CD4-positive, CD25-positive, alpha-beta regulatory T cell (primary cell): ENCODE data around the gene ADAM22. TPM values are rescaled to one million over a fixed set of nuclear protein-coding genes. Genes with fewer than 3 reads are reported as not detected.
"Not testable (repeated sequence)": the region's sequence is repeated elsewhere in the genome, so short reads cannot be mapped to it uniquely, and the experiment has no call there.

Experiments
- ATAC-seq, 2 donors: fragments of 150-1000 bp; cut with Tn5 transposase; one replicate each; pipeline ENCODE4 v1.10.0; 2021; ENCODE audit warnings: low read depth in 2 of 2, moderate number of reproducible peaks in 2 of 2, moderate library complexity in 1 of 2
- DNase-seq, 3 donors: peaks; one replicate each; pipeline versions ENCODE4 v3.0.0 to v3.0.0-alpha.2; 2012 to 2022; ENCODE audit warnings: mixed read lengths in 1 of 3
- H3K27ac ChIP-seq: one replicate; pipeline ENCODE4 v1.7.0; 2013; ENCODE audit warnings: mild to moderate bottlenecking, low read length; ENCODE audit not compliant: insufficient read depth, poor library complexity, severe bottlenecking
- H3K27me3 ChIP-seq: one replicate; pipeline ENCODE4 v1.7.0; 2013; ENCODE audit warnings: low read length; ENCODE audit not compliant: control insufficient read depth, insufficient read depth
- H3K36me3 ChIP-seq: one replicate; pipeline ENCODE4 v1.7.0; 2013; ENCODE audit warnings: mild to moderate bottlenecking, low read length, moderate library complexity; ENCODE audit not compliant: control insufficient read depth, insufficient read depth
- H3K4me1 ChIP-seq: 2 replicates; pipeline ENCODE4 v1.7.0; 2013; ENCODE audit warnings: mild to moderate bottlenecking, low read length; ENCODE audit not compliant: insufficient read depth, control insufficient read depth, poor library complexity, severe bottlenecking
- H3K4me3 ChIP-seq: one replicate; pipeline ENCODE4 v1.7.0; 2013; ENCODE audit warnings: low read depth, mild to moderate bottlenecking, low read length, moderate library complexity
- H3K9me3 ChIP-seq, 2 experiments: 1 replicate in 1 of 2; 2 replicates in 1 of 2; pipeline ENCODE4 v1.7.0; 2013; ENCODE audit warnings: low read length in 2 of 2, mild to moderate bottlenecking in 1 of 2, moderate library complexity in 1 of 2; ENCODE audit not compliant: control insufficient read depth in 2 of 2
- H3K27ac Mint-ChIP-seq, 3 donors: one replicate each; pipeline ENCODE4 v1.8.0; 2020 to 2022; ENCODE audit warnings: mild to moderate bottlenecking in 3 of 3, mixed read lengths in 3 of 3, moderate library complexity in 2 of 3
- H3K27me3 Mint-ChIP-seq: one replicate; pipeline ENCODE4 v1.8.0; 2022; ENCODE audit warnings: mild to moderate bottlenecking, mixed read lengths
- H3K36me3 Mint-ChIP-seq: one replicate; pipeline ENCODE4 v1.8.0; 2020; ENCODE audit warnings: mixed read lengths
- H3K4me1 Mint-ChIP-seq, 4 donors: one replicate each; pipeline ENCODE4 v1.8.0; 2020 to 2022; ENCODE audit warnings: mixed read lengths in 4 of 4, mild to moderate bottlenecking in 1 of 4
- H3K4me3 Mint-ChIP-seq, 4 donors: one replicate each; pipeline ENCODE4 v1.8.0; 2020 to 2022; ENCODE audit warnings: mild to moderate bottlenecking in 4 of 4, mixed read lengths in 4 of 4, moderate library complexity in 3 of 4
- H3K9me3 Mint-ChIP-seq, 7 donors: one replicate each; pipeline ENCODE4 v1.8.0; 2020 to 2022; ENCODE audit warnings: mixed read lengths in 7 of 7, mild to moderate bottlenecking in 3 of 7, moderate library complexity in 2 of 7
- polyA plus RNA-seq, 4 donors: library from polyadenylated mRNA; unstranded; fragments of 300-500 nt; fragmentation: Illumina TruSeq; gene quantifications; one replicate each; pipeline ENCODE4 v1.2.3, GENCODE V29; 2021
- total RNA-seq: library from RNA; stranded (reverse); gene quantifications from one replicate; pipeline ENCODE4 v1.2.3, GENCODE V29; 2022

The ADAM22 gene
- total and polyA plus RNA-seq, 5 donors from 2014 or later = 0.21 to 1.5 (median 0.75) TPM; not detected in 1

- Histone ChIP-seq H3K27ac (peak overlapping the region; percentile 19), H3K4me1 (peaks cover 14% of the 10 kb centered on the region), H3K9me3 (no peaks in the 10 kb centered on the region), H3K4me3 (peak overlapping the region; percentile 76), H3K27me3 (peaks cover 2% of the 10 kb centered on the region), H3K36me3 (no peaks in the 10 kb centered on the region)
- Mint-ChIP-seq H3K27me3 (peaks cover 29% of the 10 kb centered on the region), H3K36me3 (peaks cover 6% of the 10 kb centered on the region), H3K4me1 (peaks cover 4 to 16% (median 11%) of the 10 kb centered on the region in 4 donors), H3K9me3 (peaks cover 0 to 1% (median 0%) of the 10 kb centered on the region in 7 donors), H3K27ac (peak overlapping the region in 1 of 3 donors; percentile 75), H3K4me3 (peak overlapping the region; percentile 81 to 96 (median 90))
- DNase-seq = no peak
- ATAC-seq = peak; percentile 18 to 46
Measured at GRCh38 chr7:87933605-87933952, 472 bp upstream of the ADAM22 start.

DNA sequence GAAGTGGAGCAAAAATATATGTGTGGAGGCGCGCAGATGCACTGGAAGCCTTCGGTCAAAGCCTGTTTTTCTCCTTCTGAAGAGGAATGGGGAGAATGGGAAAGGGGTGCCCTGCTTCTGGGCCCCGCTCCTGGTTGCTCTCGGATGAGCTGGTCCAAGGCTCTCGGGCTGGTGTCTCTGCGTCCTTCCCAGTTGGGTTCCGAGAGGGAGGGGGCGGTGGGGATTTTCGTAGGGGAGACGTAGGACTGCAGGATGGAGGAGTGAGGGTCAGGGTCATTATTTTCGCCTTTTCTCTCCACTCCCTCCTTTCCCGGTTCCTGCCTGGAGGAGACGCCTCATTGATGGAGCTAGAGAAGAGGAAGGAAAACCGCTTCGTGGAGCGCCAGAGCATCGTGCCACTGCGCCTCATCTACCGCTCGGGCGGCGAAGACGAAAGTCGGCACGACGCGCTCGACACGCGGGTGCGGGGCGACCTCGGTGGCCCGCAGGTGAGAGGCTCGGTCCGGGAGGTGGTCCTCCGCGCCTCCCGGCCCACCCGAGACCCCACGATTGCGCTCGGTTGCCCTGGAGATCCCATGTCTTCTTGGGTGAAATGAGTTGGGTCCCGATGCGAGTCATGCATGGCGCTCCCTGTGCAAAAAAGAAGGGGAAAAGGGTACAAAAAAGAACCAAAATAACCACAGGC, 790 bp downstream of the ADAM22 start:
- Histone ChIP-seq H3K27me3 (peaks cover 2% of the 10 kb centered on the region), H3K36me3 (no peaks in the 10 kb centered on the region), H3K9me3 (no peaks in the 10 kb centered on the region), H3K4me3 (peak overlapping the region; percentile 69), H3K27ac (no peak overlapping the region), H3K4me1 (peaks cover 14% of the 10 kb centered on the region)
- DNase-seq (peak in 1 of 3 donors; percentile 32), ATAC-seq (no peak)
- H3K4me1 Mint-ChIP-seq = peaks cover 4 to 16% (median 12%) of the 10 kb centered on the region in 4 donors
- H3K4me3 Mint-ChIP-seq = peak overlapping the region; percentile 81 to 96 (median 90)
- peaks cover 11% of the 10 kb centered on the region for H3K36me3 Mint-ChIP-seq
- H3K27ac Mint-ChIP-seq = peak overlapping the region in 1 of 3 donors; percentile 44
- H3K9me3 Mint-ChIP-seq = peaks cover 0 to 1% (median 0%) of the 10 kb centered on the region in 7 donors
- peaks cover 29% of the 10 kb centered on the region for H3K27me3 Mint-ChIP-seq

- Mint-ChIP-seq H3K27me3 (peaks cover 29% of the 10 kb centered on the region), H3K4me3 (peak overlapping the region; percentile 73 to 91 (median 85)), H3K36me3 (peaks cover 11% of the 10 kb centered on the region), H3K9me3 (peaks cover 0 to 1% (median 0%) of the 10 kb centered on the region in 7 donors), H3K4me1 (peaks cover 4 to 16% (median 12%) of the 10 kb centered on the region in 4 donors), H3K27ac (peak overlapping the region in 1 of 3 donors; percentile 44)
- no peak for ATAC-seq
- DNase-seq = no peak
- no peak overlapping the region for H3K27ac ChIP-seq
- H3K4me3 ChIP-seq = peak overlapping the region; percentile 37
- H3K27me3 ChIP-seq = peaks cover 2% of the 10 kb centered on the region
- no peaks in the 10 kb centered on the region for H3K9me3 ChIP-seq
- no peaks in the 10 kb centered on the region for H3K36me3 ChIP-seq
- H3K4me1 ChIP-seq = peaks cover 14% of the 10 kb centered on the region
Measured at GRCh38 chr7:87935384-87935706, 1.3 kb downstream of the ADAM22 start.

- Histone ChIP-seq H3K4me1 (no peaks in the 10 kb centered on the region), H3K27me3 (peaks cover 2% of the 10 kb centered on the region), H3K9me3 (no peaks in the 10 kb centered on the region), H3K36me3 (no peaks in the 10 kb centered on the region), H3K4me3 (no peak overlapping the region), H3K27ac (no peak overlapping the region)
- no peak for DNase-seq
- ATAC-seq = no peak
- H3K4me3 Mint-ChIP-seq = no peak overlapping the region
- peaks cover 0 to 3% (median 0%) of the 10 kb centered on the region in 7 donors for H3K9me3 Mint-ChIP-seq
- H3K4me1 Mint-ChIP-seq = peaks cover 2 to 20% (median 4%) of the 10 kb centered on the region in 4 donors
- H3K36me3 Mint-ChIP-seq = peaks cover 11% of the 10 kb centered on the region
- H3K27me3 Mint-ChIP-seq = peaks cover 10% of the 10 kb centered on the region
- no peak overlapping the region for H3K27ac Mint-ChIP-seq
Measured at GRCh38 chr7:87941138-87941537, 7.1 kb downstream of the ADAM22 start.

DNA sequence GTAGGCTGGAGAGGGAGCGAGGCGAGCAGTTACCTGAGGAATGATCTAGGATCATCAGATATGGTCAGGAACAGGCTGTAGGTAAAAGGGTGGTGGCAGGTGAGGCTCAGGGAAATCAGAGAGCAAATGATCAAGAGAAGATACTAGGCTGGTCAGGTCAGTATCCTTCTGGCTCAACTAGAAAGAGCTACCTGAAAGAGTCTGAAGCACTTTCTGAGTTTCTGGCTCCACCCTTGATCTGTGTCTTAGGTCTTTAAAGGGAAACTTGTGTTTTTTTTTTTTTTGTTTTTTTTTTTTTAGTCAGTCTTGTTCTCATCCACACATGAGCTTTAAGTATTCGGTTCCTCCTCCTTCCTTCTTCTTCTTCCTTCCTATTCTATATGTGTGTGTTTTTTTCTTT, 10.5 kb downstream of the ADAM22 start:
- Histone ChIP-seq H3K36me3 (no peaks in the 10 kb centered on the region), H3K9me3 (no peaks in the 10 kb centered on the region), H3K4me3 (no peak overlapping the region), H3K27me3 (no peaks in the 10 kb centered on the region), H3K4me1 (no peaks in the 10 kb centered on the region), H3K27ac (no peak overlapping the region)
- Mint-ChIP-seq H3K27ac (peak overlapping the region in 1 of 3 donors; percentile 2), H3K4me3 (no peak overlapping the region), H3K27me3 (peaks cover 4% of the 10 kb centered on the region), H3K4me1 (peaks cover 0 to 11% (median 3%) of the 10 kb centered on the region in 4 donors), H3K9me3 (peaks cover 0 to 5% (median 0%) of the 10 kb centered on the region in 7 donors), H3K36me3 (no peaks in the 10 kb centered on the region)
- ATAC-seq (no peak), DNase-seq (no peak)

- not testable (repeated sequence) for H3K36me3 ChIP-seq, H3K36me3 Mint-ChIP-seq, H3K27me3 ChIP-seq, H3K4me3 Mint-ChIP-seq, H3K27me3 Mint-ChIP-seq, H3K4me1 ChIP-seq, ATAC-seq, H3K27ac ChIP-seq, H3K27ac Mint-ChIP-seq, DNase-seq, H3K4me3 ChIP-seq, H3K9me3 ChIP-seq, H3K9me3 Mint-ChIP-seq
- peaks cover 0 to 11% (median 3%) of the 10 kb centered on the region in 4 donors for H3K4me1 Mint-ChIP-seq
Measured at GRCh38 chr7:87945926-87946325, 11.9 kb downstream of the ADAM22 start.

DNA sequence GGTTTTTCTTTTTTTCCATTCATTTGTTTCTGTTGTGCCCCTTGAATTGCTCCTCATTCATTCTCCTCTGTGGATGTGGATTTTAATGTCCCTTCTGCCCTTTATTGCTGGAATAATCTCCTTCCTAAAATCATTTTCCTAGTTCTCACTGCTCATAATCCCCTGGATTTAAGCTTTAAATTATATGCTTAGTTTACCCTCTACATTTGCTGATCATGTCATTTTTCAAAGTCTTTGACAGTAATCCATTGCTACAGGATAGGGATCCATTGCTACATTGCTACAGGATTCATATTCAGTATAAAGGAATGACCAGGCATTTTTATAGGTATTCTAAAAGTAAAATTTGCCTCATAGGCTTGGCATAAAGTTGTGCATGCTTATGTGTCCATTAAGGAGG, 14.3 kb downstream of the ADAM22 start:
- no peaks in the 10 kb centered on the region for H3K36me3 Mint-ChIP-seq
- no peak overlapping the region for H3K27ac ChIP-seq
- no peaks in the 10 kb centered on the region for H3K4me1 ChIP-seq
- H3K36me3 ChIP-seq = no peaks in the 10 kb centered on the region
- H3K27me3 Mint-ChIP-seq = peaks cover 4% of the 10 kb centered on the region
- peaks cover 0 to 11% (median 4%) of the 10 kb centered on the region in 4 donors for H3K4me1 Mint-ChIP-seq
- peaks cover 0 to 4% (median 0%) of the 10 kb centered on the region in 7 donors for H3K9me3 Mint-ChIP-seq
- H3K27me3 ChIP-seq = no peaks in the 10 kb centered on the region
- no peaks in the 10 kb centered on the region for H3K9me3 ChIP-seq
- H3K27ac Mint-ChIP-seq = no peak overlapping the region
- ATAC-seq = no peak
- no peak for DNase-seq
- H3K4me3 Mint-ChIP-seq = no peak overlapping the region
- no peak overlapping the region for H3K4me3 ChIP-seq

- H3K36me3 Mint-ChIP-seq = no peaks in the 10 kb centered on the region
- no peak overlapping the region for H3K27ac Mint-ChIP-seq
- peaks cover 0 to 2% (median 0%) of the 10 kb centered on the region in 7 donors for H3K9me3 Mint-ChIP-seq
- no peak overlapping the region for H3K4me3 Mint-ChIP-seq
- no peak overlapping the region for H3K4me3 ChIP-seq
- H3K9me3 ChIP-seq = no peaks in the 10 kb centered on the region
- ATAC-seq (no peak), DNase-seq (no peak)
- no peaks in the 10 kb centered on the region for H3K36me3 ChIP-seq
- no peak overlapping the region for H3K27ac ChIP-seq
- no peaks in the 10 kb centered on the region for H3K4me1 ChIP-seq
- H3K4me1 Mint-ChIP-seq = no peaks in the 10 kb centered on the region
- H3K27me3 ChIP-seq = no peaks in the 10 kb centered on the region
- H3K27me3 Mint-ChIP-seq = no peaks in the 10 kb centered on the region
Measured at GRCh38 chr7:87959336-87959735, 25.3 kb downstream of the ADAM22 start.
